Left ventricle myocardium superior (tissue), 1 donor: Measurements from ENCODE around the gene KRTAP10-5. TPM values are rescaled to one million over a fixed set of nuclear protein-coding genes. Genes with fewer than 3 reads are reported as not detected.
A peak's percentile ranks its signal among the peaks of the same experiment; 100 is the strongest.
"Not testable (repeated sequence)": the region's sequence is repeated elsewhere in the genome, so short reads cannot be mapped to it uniquely, and the experiment has no call there.

Experiments
- ATAC-seq: fragments of 200-7000 bp; cut with Tn5 transposase; one replicate; pipeline ENCODE4 v1.9.1; 2020; ENCODE audit warnings: mild to moderate bottlenecking, moderate library complexity
- DNase-seq: peaks from one replicate; pipeline ENCODE4 v3.0.0-alpha.2; 2020
- intact Hi-C: fragments of 100-400 bp; cut with micrococcal nuclease; formaldehyde crosslinking; loops from one replicate; pipeline ENCODE4 v1.11.0; 2022
- total RNA-seq: library from RNA; stranded (reverse); fragmentation: NEBNext Ultra II Directional; extraction: Animal tissue kit (Norgen Biotek cat#: 25700); gene quantifications from one replicate; pipeline ENCODE4 v1.2.1, GENCODE V29; 2021
- donor health status: DM: no; HTN: yes; CAD: no; lungs with severe emphysema.

The KRTAP10-5 gene
- total RNA-seq, 1 donor from 2014 or later = not detected

- DNase-seq (no peak), ATAC-seq (no peak)
- intact Hi-C loops = loop anchor here (10.0 kb wide), 1 partner anchor 63 kb away; no protein-coding TSS in a partner anchor
These were observed 22.7 kb downstream of the KRTAP10-5 start for GRCh38 chr21:44557491-44558328.

- intact Hi-C loops = loop anchor here (10.0 kb wide), 1 partner anchor 62 kb away; no protein-coding TSS in a partner anchor
- ATAC-seq = no peak
- DNase-seq = no peak
These were observed 23.5 kb downstream of the KRTAP10-5 start for GRCh38 chr21:44556879-44557278.

GRCh38 chr21:44555200-44555875 is 25.1 kb downstream of the KRTAP10-5 start:
- intact Hi-C loops = loop anchor here (10.0 kb wide), 1 partner anchor 61 kb away; no protein-coding TSS in a partner anchor
- no peak for DNase-seq
- ATAC-seq = no peak

GRCh38 chr21:44552681-44553080 is 27.7 kb downstream of the KRTAP10-5 start:
- ATAC-seq (no peak), DNase-seq (no peak)
- intact Hi-C loops = loop anchor here (10.0 kb wide), 1 partner anchor 58 kb away; no protein-coding TSS in a partner anchor

- intact Hi-C loops = loop anchor here (10.0 kb wide), 1 partner anchor 57 kb away; no protein-coding TSS in a partner anchor
- ATAC-seq = no peak
- DNase-seq = no peak
These were observed 28.3 kb downstream of the KRTAP10-5 start for GRCh38 chr21:44552136-44552535.

- intact Hi-C loops = loop anchor here (10.0 kb wide), 1 partner anchor 57 kb away; no protein-coding TSS in a partner anchor
- no peak for DNase-seq
- ATAC-seq = no peak
These were observed 29.0 kb downstream of the KRTAP10-5 start, which contains the start of gene KRTAP10-2 for GRCh38 chr21:44551340-44551961. Gene KRTAP10-2 (minus strand): TSS chr21:44551505. CDS start chr21:44551458, 47 bp downstream.

- no peak for DNase-seq
- intact Hi-C loops = loop anchor here (10.0 kb wide), 1 partner anchor 56 kb away; no protein-coding TSS in a partner anchor
- no peak for ATAC-seq
These were observed 29.6 kb downstream of the KRTAP10-5 start for GRCh38 chr21:44550807-44551206.

- intact Hi-C loops = loop anchor here (10.0 kb wide), 1 partner anchor 55 kb away; no protein-coding TSS in a partner anchor
- ATAC-seq, DNase-seq: not testable (repeated sequence)
These were observed 30.1 kb downstream of the KRTAP10-5 start for GRCh38 chr21:44550285-44550684.

- DNase-seq (no peak), ATAC-seq (no peak)
- intact Hi-C loops = loop anchor here (10.0 kb wide), 1 partner anchor 55 kb away; no protein-coding TSS in a partner anchor
These were observed 30.7 kb downstream of the KRTAP10-5 start for GRCh38 chr21:44549525-44550211.

GRCh38 chr21:44548922-44549321 is 31.5 kb downstream of the KRTAP10-5 start:
- ATAC-seq = no peak
- DNase-seq = no peak
- intact Hi-C loops = no loop called here

GRCh38 chr21:44548381-44548780 is 32.0 kb downstream of the KRTAP10-5 start:
- no peak for DNase-seq
- ATAC-seq = no peak
- intact Hi-C loops = no loop called here

GRCh38 chr21:44547656-44548331 is 32.6 kb downstream of the KRTAP10-5 start:
- intact Hi-C loops = no loop called here
- no peak for ATAC-seq
- no peak for DNase-seq

- no peak for DNase-seq
These were observed 35.8 kb downstream of the KRTAP10-5 start for GRCh38 chr21:44544566-44544965.

GRCh38 chr21:44542716-44543115 is 37.7 kb downstream of the KRTAP10-5 start:
- intact Hi-C loops = no loop called here
- DNase-seq (no peak), ATAC-seq (no peak)

More at GRCh38 chr21:44544566-44544965, 35.8 kb downstream of the KRTAP10-5 start:
- no peak for ATAC-seq
- intact Hi-C loops = no loop called here

- DNase-seq = no peak
- peak; percentile 65 for ATAC-seq
- intact Hi-C loops = no loop called here
These were observed 39.6 kb downstream of the KRTAP10-5 start for GRCh38 chr21:44540741-44541288.

- intact Hi-C loops = no loop called here
- DNase-seq (no peak), ATAC-seq (no peak)
These were observed 40.3 kb downstream of the KRTAP10-5 start, which contains the start of gene KRTAP10-1 for GRCh38 chr21:44539991-44540666. Gene KRTAP10-1 (minus strand): TSS chr21:44540195. CDS start chr21:44540150, 45 bp downstream.

GRCh38 chr21:44539046-44539445 is 41.4 kb downstream of the KRTAP10-5 start:
- DNase-seq (no peak), ATAC-seq (no peak)
- intact Hi-C loops = no loop called here
